ENCODE measurements around the gene NRF1.

The NRF1 gene

DNA sequence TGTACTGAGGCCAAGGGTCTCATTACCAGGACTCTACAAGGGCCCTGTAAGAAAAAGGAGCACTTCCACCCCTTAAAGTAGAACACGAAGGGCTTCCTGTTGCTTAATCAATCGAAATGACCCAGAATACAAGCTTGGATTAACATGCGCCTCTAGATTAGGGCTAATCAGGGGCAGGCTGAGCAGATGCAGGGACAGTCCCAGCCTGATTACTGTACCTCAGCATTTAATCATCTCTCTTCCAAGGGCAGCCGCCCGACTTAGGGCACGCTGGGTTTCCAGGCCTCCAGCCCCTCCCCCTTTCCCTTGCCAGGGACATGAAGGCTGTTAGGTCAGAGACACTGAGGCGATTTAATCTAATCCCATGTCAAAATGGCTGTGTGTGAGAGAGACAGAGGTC, 138.6 kb downstream of the NRF1 start:
- in situ Hi-C loops (cut with HindIII; ENCODE audit: low sequenced_read_pairs): no loop called here
- TF ChIP-seq, protein P1, sequence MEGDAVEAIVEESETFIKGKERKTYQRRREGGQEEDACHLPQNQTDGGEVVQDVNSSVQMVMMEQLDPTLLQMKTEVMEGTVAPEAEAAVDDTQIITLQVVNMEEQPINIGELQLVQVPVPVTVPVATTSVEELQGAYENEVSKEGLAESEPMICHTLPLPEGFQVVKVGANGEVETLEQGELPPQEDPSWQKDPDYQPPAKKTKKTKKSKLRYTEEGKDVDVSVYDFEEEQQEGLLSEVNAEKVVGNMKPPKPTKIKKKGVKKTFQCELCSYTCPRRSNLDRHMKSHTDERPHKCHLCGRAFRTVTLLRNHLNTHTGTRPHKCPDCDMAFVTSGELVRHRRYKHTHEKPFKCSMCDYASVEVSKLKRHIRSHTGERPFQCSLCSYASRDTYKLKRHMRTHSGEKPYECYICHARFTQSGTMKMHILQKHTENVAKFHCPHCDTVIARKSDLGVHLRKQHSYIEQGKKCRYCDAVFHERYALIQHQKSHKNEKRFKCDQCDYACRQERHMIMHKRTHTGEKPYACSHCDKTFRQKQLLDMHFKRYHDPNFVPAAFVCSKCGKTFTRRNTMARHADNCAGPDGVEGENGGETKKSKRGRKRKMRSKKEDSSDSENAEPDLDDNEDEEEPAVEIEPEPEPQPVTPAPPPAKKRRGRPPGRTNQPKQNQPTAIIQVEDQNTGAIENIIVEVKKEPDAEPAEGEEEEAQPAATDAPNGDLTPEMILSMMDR (IDR thresholded peaks at IDR 0.05; ENCODE audit: low read depth, low read length, missing control alignments): no peak
- H3K4me3 ChIP-seq (ENCODE audit: low read depth, low read length): no peak overlapping the region
- no peak for DNase-seq (ENCODE audit: low read depth)

DNA sequence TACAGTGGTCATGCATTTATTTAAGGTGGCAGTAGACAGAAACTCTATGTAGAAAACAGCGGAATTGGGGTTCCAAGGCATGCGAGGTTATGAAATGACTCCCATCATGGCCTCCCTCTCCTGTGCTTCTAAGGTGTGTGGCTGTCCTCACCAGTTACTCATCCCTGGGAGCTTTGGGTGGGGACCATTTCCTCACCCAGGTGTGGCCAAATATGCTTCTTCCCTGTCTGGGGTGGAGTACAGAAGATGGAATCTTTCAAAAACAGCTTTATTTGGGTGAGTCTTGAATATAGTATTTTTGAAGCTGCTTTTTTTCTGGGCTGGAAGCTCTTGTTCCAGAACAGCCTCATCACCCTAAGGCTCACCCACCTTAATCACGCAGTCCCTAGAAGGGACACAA, 139.0 kb downstream of the NRF1 start:
- TF ChIP-seq, protein P1 (IDR thresholded peaks at IDR 0.05; ENCODE audit: low read depth, low read length, missing control alignments): no peak
- in situ Hi-C loops (cut with HindIII; ENCODE audit: low sequenced_read_pairs): no loop called here
- H3K4me3 ChIP-seq (ENCODE audit: low read depth, low read length): no peak overlapping the region
- no peak for DNase-seq (ENCODE audit: low read depth)

DNA sequence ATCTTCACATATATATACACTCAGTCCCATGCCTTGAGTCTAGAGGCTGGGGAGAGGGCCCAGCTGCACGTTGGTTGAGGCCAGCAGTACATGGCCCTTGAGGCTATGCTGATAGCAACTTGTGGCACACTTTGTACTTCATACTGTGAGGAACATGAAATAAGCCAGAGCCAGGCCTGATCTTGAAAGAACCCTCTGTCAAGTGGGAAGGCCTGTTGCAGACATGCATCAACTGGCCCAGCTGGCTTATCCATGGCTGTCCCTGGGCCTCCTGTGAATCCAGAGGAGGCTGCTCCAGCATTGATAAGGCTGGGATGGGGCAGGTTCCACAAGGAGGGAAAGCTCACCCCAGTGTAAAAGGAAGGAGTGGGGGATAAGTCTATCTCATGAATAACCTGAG, 140.4 kb downstream of the NRF1 start:
- in situ Hi-C loops (cut with HindIII; ENCODE audit: low sequenced_read_pairs): no loop called here
- TF ChIP-seq, protein P1 (IDR thresholded peaks at IDR 0.05; ENCODE audit: low read depth, low read length, missing control alignments): no peak
- no peak overlapping the region for H3K4me3 ChIP-seq (ENCODE audit: low read depth, low read length)
- DNase-seq (ENCODE audit: low read depth): no peak

DNA sequence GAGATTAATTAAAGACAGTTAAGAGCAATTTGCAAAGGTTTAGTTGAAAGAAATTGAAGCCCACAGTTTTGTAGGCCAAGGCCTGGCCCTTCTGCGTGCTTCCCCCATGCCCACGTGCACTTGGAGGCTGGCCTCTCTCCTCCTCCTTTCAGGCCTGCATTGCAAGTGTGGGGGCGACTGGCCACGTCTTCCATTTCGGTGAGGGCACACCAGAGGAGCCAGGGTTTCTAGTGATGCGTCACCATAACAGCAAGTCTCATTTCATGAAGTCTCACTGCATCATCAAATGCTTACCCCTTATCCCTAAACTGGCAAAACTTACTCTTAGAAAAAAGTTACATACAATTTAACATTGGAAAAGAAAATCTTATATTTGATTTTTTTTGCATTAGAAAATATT, 141.2 kb downstream of the NRF1 start:
- H3K4me3 ChIP-seq (ENCODE audit: low read depth, low read length): no peak overlapping the region
- no peak for DNase-seq (ENCODE audit: low read depth)
- in situ Hi-C loops (cut with HindIII; ENCODE audit: low sequenced_read_pairs): no loop called here
- TF ChIP-seq, protein P1 (IDR thresholded peaks at IDR 0.05; ENCODE audit: low read depth, low read length, missing control alignments): no peak

DNA sequence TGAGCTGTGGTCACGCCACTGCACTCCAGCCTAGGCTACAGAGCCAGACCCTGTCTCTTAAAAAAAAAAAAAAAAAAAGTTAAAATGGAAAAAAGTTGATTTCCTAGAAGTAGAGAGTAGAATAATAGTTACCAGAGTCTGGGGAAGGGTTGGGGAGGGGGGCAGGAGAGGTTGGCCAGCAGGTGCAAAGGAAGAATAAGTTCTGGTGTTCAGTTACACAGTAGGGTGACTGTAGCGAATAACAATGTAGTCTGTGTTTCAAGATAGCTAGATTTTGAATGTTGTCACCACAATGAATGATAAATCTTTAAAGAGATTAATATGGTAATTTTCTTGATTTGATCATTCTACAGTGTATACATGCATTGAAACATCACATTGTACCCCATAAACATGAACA, 142.9 kb downstream of the NRF1 start:
- no peak overlapping the region for H3K4me3 ChIP-seq (ENCODE audit: low read depth, low read length)
- TF ChIP-seq, protein P1 (IDR thresholded peaks at IDR 0.05; ENCODE audit: low read depth, low read length, missing control alignments): no peak
- no peak for DNase-seq (ENCODE audit: low read depth)
- in situ Hi-C loops (cut with HindIII; ENCODE audit: low sequenced_read_pairs): no loop called here

- TF ChIP-seq, protein P1 (IDR thresholded peaks at IDR 0.05; ENCODE audit: low read depth, low read length, missing control alignments): no peak
- H3K4me3 ChIP-seq (ENCODE audit: low read depth, low read length): no peak overlapping the region
- DNase-seq (ENCODE audit: low read depth): no peak
- in situ Hi-C loops (cut with HindIII; ENCODE audit: low sequenced_read_pairs): loop anchor here (5.0 kb wide), 1 partner anchor 39 kb away; no protein-coding TSS in a partner anchor
Observed at GRCh38 chr7:129757991-129758390, 146.5 kb downstream of the NRF1 start.

Measured in astrocyte of the cerebellum (primary cell).